Measurements from ENCODE around the gene MRPL44.

The MRPL44 gene
- 17.1 to 39.9 (median 32.0) reads per million in 3 donors for total RNA-seq

DNA sequence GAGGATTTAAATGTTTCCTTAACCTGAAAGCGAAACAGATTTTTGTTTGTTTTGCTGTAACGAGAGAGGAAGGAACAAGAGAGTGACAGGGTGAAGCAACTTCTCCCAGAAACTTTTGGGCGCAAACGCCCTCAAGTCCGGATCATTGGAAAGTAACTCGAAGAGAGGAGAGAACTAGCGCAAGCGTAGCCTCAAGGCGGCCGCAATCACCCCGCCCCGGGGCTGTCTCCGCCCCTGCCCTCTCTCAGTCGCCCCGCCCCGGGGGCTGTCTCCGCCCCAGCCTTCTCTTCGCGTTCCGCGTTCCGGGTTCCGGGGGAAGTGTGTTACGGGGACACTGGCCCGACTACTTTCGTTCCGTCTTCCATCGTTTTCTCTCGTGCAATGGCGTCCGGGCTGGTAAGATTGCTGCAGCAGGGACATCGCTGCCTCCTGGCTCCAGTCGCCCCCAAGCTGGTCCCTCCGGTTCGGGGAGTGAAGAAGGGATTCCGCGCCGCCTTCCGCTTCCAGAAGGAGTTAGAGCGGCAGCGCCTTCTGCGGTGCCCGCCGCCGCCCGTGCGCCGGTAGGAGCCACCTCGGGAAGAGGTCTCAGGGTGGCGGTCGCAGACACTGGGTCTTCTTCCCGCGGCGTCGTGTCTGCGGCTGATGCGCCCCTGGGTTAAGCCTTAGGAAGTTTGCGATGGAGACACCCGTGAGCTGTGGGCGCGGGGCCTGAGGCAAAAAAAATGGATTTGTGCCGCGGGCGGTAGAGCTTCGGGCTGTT lies at the start of gene MRPL44:
TSS of gene MRPL44 (plus strand) at position 372 of the 760 bp plus-strand sequence. CDS start at position 382, 10 bp downstream.
- Histone ChIP-seq H3K36me3 (ENCODE audit: control insufficient read depth, insufficient read depth, low read length) (peaks cover 5% of the 10 kb centered on the region), H3K27me3 (replicated peaks; ENCODE audit: control insufficient read depth, insufficient read depth, low read length, poor library complexity, severe bottlenecking) (no peaks in the 10 kb centered on the region), H3K4me3 (ENCODE audit: insufficient read depth, low read depth, low read length, poor library complexity, severe bottlenecking) (peak within 1 kb of the TSS; percentile 97), H3K27ac (ENCODE audit: insufficient read depth, low read length, poor library complexity, severe bottlenecking) (peak within 1 kb of the TSS; percentile 72), H3K4me1 (ENCODE audit: control insufficient read depth, insufficient read depth, low read length, poor library complexity, severe bottlenecking) (peaks cover 32% of the 10 kb centered on the region), H3K9me3 (ENCODE audit: control insufficient read depth, low read length) (no peaks in the 10 kb centered on the region)
- peak; percentile 90 to 92 (median 92) for DNase-seq

DNA sequence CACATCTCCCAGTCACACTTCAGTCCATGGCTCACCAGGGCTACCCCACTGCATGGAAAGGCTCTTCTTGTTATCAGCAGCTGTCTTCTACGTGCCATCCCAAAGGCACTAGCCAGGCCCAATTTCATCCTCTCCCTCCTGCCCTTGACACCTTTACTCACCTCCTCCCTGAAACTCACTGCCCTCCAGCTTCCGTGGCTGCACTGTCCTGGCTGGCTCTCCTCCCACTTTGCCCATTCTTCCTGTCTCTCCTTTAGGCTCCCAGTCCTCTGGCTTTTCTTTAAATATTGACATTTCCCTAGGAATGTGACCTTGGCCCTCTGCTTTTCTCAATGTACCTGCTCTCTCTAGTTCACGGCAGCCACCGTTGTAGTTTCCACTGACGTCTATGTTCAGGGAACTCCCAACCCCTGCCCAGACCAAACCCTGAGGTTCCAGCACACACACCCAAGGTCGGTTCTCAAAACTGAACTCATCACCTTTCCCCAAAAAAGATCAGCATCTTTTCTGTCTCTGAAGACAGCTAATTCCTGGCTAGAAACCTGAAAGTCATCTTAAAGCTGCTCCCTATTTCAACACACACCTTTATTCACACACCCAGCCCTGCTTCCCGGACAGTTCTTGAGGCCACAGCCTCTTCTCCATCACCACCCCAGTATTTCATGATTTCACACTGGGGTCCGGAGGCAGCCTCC lies 48.8 kb upstream of the MRPL44 start:
- Histone ChIP-seq H3K27ac (ENCODE audit: insufficient read depth, low read length, poor library complexity, severe bottlenecking) (no peak overlapping the region), H3K4me3 (ENCODE audit: insufficient read depth, low read depth, low read length, poor library complexity, severe bottlenecking) (no peak overlapping the region), H3K27me3 (replicated peaks; ENCODE audit: control insufficient read depth, insufficient read depth, low read length, poor library complexity, severe bottlenecking) (no peaks in the 10 kb centered on the region), H3K4me1 (ENCODE audit: control insufficient read depth, insufficient read depth, low read length, poor library complexity, severe bottlenecking) (no peaks in the 10 kb centered on the region), H3K36me3 (ENCODE audit: control insufficient read depth, insufficient read depth, low read length) (peaks cover 6% of the 10 kb centered on the region), H3K9me3 (ENCODE audit: control insufficient read depth, low read length) (no peaks in the 10 kb centered on the region)
- DNase-seq: no peak

DNA sequence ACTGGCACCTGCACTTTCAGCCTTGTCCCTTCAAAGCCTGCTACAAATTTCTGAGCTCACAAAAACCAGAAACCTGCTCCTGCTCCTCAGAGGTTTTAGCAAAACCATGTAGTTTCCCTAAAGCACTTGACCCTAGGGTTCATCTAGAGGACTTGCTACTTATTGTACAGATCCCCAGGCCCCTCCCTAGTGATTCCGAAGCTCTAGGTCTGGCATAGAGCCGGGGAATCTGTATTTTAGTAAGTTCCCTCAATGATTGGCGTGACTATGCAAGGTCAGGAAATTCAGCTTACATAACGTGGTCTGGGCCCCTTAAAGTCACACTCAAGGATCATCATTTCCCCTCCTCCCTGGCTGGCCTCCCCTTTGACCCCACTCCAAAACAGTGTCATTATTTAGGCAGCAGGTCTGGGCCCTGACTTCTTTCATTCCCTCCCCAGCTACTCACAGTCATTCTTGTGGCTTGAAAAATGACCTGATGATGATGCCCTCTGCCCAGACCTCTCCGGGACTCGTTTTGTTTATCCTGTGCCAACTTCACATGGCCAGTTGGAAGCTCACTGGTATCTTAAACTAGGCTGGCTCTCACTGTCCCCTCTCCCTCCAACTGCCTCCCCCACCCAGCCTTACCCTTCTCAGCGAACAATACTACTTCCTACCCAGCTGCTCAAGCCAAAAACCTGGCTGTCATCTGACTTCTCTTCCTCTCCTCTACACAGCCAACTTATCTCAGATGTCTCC lies 48.1 kb upstream of the MRPL44 start:
- no peaks in the 10 kb centered on the region for H3K4me1 ChIP-seq (ENCODE audit: control insufficient read depth, insufficient read depth, low read length, poor library complexity, severe bottlenecking)
- H3K36me3 ChIP-seq (ENCODE audit: control insufficient read depth, insufficient read depth, low read length): peaks cover 6% of the 10 kb centered on the region
- no peak overlapping the region for H3K27ac ChIP-seq (ENCODE audit: insufficient read depth, low read length, poor library complexity, severe bottlenecking)
- DNase-seq: no peak
- H3K9me3 ChIP-seq (ENCODE audit: control insufficient read depth, low read length): no peaks in the 10 kb centered on the region
- no peaks in the 10 kb centered on the region for H3K27me3 ChIP-seq (replicated peaks; ENCODE audit: control insufficient read depth, insufficient read depth, low read length, poor library complexity, severe bottlenecking)
- no peak overlapping the region for H3K4me3 ChIP-seq (ENCODE audit: insufficient read depth, low read depth, low read length, poor library complexity, severe bottlenecking)

DNA sequence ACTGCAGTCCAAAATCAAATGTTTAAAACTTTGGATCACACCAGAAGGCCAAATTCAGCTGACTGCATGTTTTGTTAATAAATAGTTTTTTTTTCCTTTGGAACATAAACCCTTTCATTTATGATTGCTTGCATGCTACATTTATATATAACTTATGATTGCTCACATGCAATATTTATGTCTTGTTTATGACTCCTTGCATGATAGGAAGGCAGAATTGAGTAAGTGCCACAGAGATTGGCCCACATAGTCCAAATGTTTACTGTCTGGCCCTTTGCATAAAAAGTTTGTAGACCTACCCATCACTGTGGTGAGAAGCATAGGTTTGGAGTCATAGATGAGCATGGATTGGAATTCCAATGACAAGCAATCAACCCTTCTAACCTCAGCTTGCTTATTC lies 42.9 kb upstream of the MRPL44 start:
- Histone ChIP-seq H3K4me1 (ENCODE audit: control insufficient read depth, insufficient read depth, low read length, poor library complexity, severe bottlenecking) (no peaks in the 10 kb centered on the region), H3K4me3 (ENCODE audit: insufficient read depth, low read depth, low read length, poor library complexity, severe bottlenecking) (no peak overlapping the region), H3K36me3 (ENCODE audit: control insufficient read depth, insufficient read depth, low read length) (peaks cover 18% of the 10 kb centered on the region), H3K27me3 (replicated peaks; ENCODE audit: control insufficient read depth, insufficient read depth, low read length, poor library complexity, severe bottlenecking) (no peaks in the 10 kb centered on the region), H3K27ac (ENCODE audit: insufficient read depth, low read length, poor library complexity, severe bottlenecking) (no peak overlapping the region), H3K9me3 (ENCODE audit: control insufficient read depth, low read length) (no peaks in the 10 kb centered on the region)
- DNase-seq: no peak

DNA sequence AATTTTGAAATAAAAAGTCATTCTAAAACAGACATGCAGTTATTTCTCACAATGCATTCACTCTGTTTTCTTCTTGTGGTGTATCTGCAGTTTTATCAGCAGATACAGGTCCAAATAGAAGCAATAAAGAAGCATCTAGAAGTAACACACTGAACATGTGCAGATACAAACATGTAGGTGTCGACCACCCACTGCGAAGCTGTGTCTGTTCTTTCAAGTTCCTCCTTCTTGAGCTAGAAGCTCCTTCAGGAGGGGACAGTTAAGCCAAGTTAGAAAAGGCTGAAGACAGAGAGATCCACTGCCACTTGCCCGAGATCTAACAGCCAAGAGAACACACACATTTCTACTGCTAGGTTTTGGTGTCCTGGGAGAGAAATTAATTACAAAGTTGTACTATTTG lies 42.2 kb upstream of the MRPL44 start:
- Histone ChIP-seq H3K27me3 (replicated peaks; ENCODE audit: control insufficient read depth, insufficient read depth, low read length, poor library complexity, severe bottlenecking) (no peaks in the 10 kb centered on the region), H3K4me3 (ENCODE audit: insufficient read depth, low read depth, low read length, poor library complexity, severe bottlenecking) (no peak overlapping the region), H3K9me3 (ENCODE audit: control insufficient read depth, low read length) (no peaks in the 10 kb centered on the region), H3K36me3 (ENCODE audit: control insufficient read depth, insufficient read depth, low read length) (peaks cover 18% of the 10 kb centered on the region), H3K4me1 (ENCODE audit: control insufficient read depth, insufficient read depth, low read length, poor library complexity, severe bottlenecking) (no peaks in the 10 kb centered on the region), H3K27ac (ENCODE audit: insufficient read depth, low read length, poor library complexity, severe bottlenecking) (no peak overlapping the region)
- DNase-seq: no peak

DNA sequence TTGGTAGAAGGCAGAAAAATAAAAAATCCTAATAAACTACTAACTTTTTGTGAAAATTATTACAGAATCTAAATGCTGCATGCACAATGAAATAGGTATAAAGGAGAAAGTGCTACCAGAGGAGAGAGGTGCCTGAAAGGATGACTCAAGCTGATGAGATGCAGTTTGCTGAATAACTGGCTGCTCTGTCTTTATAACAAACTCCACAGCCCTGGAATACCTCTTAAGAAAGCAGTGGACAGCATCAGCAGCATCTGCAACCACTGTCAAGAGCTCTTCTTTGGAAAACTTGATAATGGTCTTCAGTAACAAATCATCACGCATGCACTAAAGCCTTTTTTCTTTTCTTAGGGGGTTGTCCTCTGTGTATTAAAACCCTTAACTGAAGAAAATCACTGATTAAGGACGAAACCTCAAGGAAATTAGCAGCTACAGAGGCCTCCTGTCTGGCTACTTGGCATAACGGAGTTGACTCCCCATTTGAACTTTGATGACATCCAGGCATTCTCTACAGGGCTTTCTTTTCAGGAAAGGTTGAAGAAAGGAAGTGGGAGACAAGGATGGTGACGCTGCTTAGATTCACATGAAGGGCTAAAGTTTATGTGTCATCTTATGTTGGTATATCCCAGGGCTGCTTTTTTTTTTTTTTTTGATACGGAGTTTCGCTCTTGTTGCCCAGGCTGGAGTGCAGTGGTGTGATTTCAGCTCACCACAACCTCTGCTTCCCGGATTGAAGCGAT lies 40.9 kb upstream of the MRPL44 start:
- DNase-seq: no peak
- no peak overlapping the region for H3K27ac ChIP-seq (ENCODE audit: insufficient read depth, low read length, poor library complexity, severe bottlenecking)
- H3K27me3 ChIP-seq (replicated peaks; ENCODE audit: control insufficient read depth, insufficient read depth, low read length, poor library complexity, severe bottlenecking): no peaks in the 10 kb centered on the region
- H3K9me3 ChIP-seq (ENCODE audit: control insufficient read depth, low read length): no peaks in the 10 kb centered on the region
- peaks cover 18% of the 10 kb centered on the region for H3K36me3 ChIP-seq (ENCODE audit: control insufficient read depth, insufficient read depth, low read length)
- no peak overlapping the region for H3K4me3 ChIP-seq (ENCODE audit: insufficient read depth, low read depth, low read length, poor library complexity, severe bottlenecking)
- no peaks in the 10 kb centered on the region for H3K4me1 ChIP-seq (ENCODE audit: control insufficient read depth, insufficient read depth, low read length, poor library complexity, severe bottlenecking)

DNA sequence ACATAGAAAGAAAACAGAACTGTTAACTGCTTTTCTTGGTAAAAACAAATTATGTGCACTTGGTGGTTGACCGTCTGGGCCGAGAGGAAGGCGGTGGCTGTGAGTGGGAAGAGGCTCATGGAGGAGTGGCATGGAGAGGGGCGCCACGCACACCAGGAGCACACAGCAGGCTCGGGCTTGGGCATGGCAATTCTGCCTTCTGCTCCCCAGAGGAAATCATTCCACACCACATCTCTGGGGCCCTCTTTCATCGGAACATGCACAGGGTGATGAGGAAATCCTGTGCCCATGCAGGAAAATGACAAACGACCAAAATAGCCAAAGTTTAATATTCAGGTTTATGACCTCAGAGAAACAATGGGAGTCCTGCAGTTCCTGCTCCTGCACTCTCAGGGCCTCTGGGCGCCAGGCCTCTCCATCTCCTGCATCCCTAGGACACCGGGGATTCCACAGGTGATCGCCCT lies 38.6 kb upstream of the MRPL44 start:
- Histone ChIP-seq H3K27ac (ENCODE audit: insufficient read depth, low read length, poor library complexity, severe bottlenecking) (no peak overlapping the region), H3K36me3 (ENCODE audit: control insufficient read depth, insufficient read depth, low read length) (peaks cover 12% of the 10 kb centered on the region), H3K4me3 (ENCODE audit: insufficient read depth, low read depth, low read length, poor library complexity, severe bottlenecking) (no peak overlapping the region), H3K4me1 (ENCODE audit: control insufficient read depth, insufficient read depth, low read length, poor library complexity, severe bottlenecking) (no peaks in the 10 kb centered on the region), H3K9me3 (ENCODE audit: control insufficient read depth, low read length) (no peaks in the 10 kb centered on the region), H3K27me3 (replicated peaks; ENCODE audit: control insufficient read depth, insufficient read depth, low read length, poor library complexity, severe bottlenecking) (no peaks in the 10 kb centered on the region)
- no peak for DNase-seq

DNA sequence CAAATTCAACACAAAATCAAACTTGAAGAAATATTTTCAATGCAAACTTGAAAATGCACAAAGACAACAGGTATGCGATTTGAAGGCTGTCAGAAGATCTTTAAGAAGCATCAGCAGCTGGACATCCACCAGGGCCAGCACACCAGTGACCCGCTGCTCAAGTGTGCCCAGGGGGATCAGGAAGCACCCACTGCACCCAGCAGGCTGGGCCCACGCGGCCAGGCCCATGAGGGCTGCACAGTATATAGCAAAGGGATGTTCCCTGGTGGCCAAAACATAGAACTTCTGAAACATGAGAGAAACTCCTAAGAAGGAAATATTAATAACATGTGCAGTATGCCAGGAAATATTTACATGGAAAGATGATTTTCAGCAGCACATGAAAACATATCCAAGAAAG lies 37.2 kb upstream of the MRPL44 start:
- peaks cover 12% of the 10 kb centered on the region for H3K36me3 ChIP-seq (ENCODE audit: control insufficient read depth, insufficient read depth, low read length)
- H3K4me3 ChIP-seq (ENCODE audit: insufficient read depth, low read depth, low read length, poor library complexity, severe bottlenecking): no peak overlapping the region
- no peaks in the 10 kb centered on the region for H3K9me3 ChIP-seq (ENCODE audit: control insufficient read depth, low read length)
- no peaks in the 10 kb centered on the region for H3K27me3 ChIP-seq (replicated peaks; ENCODE audit: control insufficient read depth, insufficient read depth, low read length, poor library complexity, severe bottlenecking)
- H3K27ac ChIP-seq (ENCODE audit: insufficient read depth, low read length, poor library complexity, severe bottlenecking): no peak overlapping the region
- H3K4me1 ChIP-seq (ENCODE audit: control insufficient read depth, insufficient read depth, low read length, poor library complexity, severe bottlenecking): no peaks in the 10 kb centered on the region
- no peak for DNase-seq

DNA sequence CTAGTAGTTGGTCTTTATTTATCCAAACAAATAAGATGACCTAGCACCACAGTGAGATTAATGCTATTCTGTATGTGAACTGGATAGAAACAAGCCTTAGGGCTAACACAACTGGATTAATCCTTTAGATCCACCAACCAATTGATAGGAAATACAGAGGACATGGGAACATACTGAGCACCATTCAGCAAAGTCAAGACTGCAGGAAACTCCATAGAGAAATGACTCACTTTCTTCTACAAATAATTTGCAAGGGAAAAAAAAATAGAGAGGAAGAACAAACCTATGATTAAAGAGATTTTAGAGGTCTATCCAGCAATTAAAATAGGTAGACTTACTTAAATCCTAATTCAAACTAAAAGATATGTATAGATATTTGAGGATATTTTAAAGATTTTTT lies 36.1 kb upstream of the MRPL44 start:
- DNase-seq: no peak
- Histone ChIP-seq H3K4me3 (ENCODE audit: insufficient read depth, low read depth, low read length, poor library complexity, severe bottlenecking) (no peak overlapping the region), H3K27ac (ENCODE audit: insufficient read depth, low read length, poor library complexity, severe bottlenecking) (no peak overlapping the region), H3K9me3 (ENCODE audit: control insufficient read depth, low read length) (no peaks in the 10 kb centered on the region), H3K27me3 (replicated peaks; ENCODE audit: control insufficient read depth, insufficient read depth, low read length, poor library complexity, severe bottlenecking) (no peaks in the 10 kb centered on the region), H3K36me3 (ENCODE audit: control insufficient read depth, insufficient read depth, low read length) (peaks cover 8% of the 10 kb centered on the region), H3K4me1 (ENCODE audit: control insufficient read depth, insufficient read depth, low read length, poor library complexity, severe bottlenecking) (no peaks in the 10 kb centered on the region)
